ENCODE results near the gene GBX1. TPM values are rescaled to one million over a fixed set of nuclear protein-coding genes. Genes with fewer than 3 reads are reported as not detected.

GBX1 gene
- total RNA-seq, result not detected in 2 replicates
- not detected for polyA plus RNA-seq (2012)

DNA sequence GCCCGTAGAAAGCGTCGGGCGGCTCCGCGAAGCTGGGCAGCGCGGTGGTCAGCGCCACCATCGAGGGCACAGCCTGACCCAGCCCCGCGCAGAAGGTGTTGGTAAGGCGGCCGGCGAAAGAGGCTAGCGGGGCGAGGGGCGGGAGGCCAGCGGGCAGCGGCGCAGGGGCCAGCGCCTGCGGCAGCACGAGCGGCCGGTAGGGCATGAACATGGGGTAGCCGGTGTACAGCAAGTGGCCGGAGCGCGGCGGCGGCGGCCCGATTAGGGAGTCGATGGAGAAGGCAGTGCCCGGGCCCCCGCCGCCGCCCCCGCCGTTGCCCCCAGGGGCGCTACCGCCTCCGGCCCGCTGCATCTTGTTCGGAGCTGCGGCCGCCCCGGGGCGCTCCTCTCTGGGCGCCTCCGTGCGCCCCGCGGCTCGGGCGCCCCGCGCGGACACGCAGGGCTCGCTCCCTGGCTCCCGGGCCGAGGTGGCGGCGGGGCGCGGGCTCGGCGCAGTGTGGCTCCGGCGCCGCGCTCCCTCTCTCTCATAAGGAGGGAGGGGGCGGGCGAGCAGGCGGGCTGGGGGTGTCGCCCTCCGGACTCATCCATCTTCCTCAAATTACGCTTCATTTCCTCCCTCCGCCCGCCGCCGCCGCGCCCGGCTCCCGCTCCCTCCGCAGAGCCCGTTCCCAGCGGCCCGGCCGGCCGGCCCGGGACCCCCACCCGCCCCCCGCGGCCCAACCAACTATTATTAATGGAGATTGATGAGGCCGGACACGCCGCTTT is at the start of gene GBX1:
Gene GBX1 (minus strand): TSS at position 498 of the 765 bp plus-strand sequence. CDS start 146 bp downstream, at position 352.
- peak; percentile 20 for DNase-seq (ENCODE audit: low read depth)

DNA sequence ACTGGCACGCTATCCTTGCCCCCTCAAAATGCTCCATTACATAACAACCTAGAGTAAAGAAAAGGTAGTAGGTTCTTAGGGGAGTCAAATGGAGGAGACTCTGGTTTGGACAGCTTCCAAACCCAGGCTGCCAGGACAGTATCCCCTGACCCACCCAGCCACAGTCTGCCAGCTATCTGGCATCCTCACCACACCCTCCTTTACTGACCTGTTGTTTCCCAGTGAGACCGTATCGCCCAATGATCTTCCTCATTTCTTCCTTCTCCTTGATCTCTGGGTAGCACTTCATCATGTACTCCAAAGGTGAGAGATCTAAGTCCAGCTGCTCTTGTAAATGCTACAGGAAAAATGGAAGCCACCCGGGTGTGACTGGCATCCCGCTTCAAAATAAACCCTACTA is 47.9 kb upstream of the GBX1 start:
- DNase-seq (ENCODE audit: low read depth), result no peak

DNA sequence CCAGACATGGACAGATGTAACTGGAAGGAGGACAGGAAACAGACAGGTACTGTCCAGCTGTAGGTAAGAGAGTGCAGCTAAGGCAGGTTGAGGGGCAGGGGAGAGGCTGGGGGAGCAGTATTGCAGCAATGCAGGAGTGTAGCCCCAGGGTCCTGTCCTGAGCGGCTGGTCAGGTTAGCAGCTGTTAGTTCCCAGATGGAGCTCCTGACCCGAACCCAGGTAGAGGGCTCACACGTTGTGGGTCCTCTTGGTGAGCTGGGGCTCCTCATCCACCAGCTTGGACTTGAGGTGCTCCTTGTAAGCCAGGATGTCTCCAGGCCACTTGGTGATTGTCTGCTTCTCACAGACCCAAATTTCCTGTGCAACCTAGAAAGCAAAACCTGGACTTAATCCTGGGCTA is 46.3 kb upstream of the GBX1 start:
- no peak for DNase-seq (ENCODE audit: low read depth)

DNA sequence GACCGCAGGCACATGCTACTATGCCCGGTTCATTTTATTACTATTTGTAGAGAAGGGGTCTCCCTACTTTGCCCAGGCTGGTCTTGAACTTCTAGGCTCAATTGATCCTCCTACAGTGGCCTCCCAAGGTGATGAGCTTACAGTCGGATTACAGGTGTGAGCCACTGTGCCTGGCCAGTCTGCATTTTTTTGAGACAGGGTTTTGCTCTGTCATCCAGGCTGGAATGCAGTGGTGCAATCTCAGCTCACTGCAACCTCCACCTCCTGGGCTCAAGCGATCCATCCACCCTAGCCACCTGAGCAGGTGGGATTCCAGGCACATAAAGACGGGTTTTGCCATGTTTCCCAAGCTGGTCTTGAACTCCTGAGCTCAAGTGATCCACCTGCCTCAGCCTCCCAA is 45.1 kb upstream of the GBX1 start:
- DNase-seq (ENCODE audit: low read depth), result no peak

DNA sequence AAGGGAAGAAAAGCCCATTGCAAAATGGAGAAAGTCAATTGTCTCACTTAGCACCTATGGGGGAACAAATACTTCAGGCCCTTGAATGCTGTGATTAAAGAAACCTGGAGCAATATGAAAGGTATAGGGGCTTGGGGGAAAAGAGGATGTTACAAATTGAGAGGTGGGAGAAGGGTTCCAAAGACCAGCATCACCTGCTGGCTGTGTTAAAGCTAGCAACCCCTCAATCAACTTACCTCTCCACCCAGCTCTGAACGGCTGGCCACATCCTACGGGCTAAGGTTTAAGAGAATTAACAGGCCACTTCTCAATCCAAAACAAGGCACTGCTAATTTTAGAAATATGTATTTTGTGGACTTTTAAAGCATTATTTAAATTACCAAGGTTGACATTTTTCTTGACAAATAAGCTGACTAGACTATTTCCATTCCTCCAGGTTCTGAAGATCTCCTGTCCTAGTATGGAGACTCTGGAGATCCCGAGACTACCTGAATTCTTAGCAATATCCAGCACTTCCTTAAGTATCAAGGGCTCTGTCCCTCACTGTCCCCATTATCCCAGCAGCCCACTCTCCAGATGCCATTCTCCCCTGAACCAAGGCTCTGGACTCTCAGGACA is 43.8 kb upstream of the GBX1 start:
- no peak for DNase-seq (ENCODE audit: low read depth)

DNA sequence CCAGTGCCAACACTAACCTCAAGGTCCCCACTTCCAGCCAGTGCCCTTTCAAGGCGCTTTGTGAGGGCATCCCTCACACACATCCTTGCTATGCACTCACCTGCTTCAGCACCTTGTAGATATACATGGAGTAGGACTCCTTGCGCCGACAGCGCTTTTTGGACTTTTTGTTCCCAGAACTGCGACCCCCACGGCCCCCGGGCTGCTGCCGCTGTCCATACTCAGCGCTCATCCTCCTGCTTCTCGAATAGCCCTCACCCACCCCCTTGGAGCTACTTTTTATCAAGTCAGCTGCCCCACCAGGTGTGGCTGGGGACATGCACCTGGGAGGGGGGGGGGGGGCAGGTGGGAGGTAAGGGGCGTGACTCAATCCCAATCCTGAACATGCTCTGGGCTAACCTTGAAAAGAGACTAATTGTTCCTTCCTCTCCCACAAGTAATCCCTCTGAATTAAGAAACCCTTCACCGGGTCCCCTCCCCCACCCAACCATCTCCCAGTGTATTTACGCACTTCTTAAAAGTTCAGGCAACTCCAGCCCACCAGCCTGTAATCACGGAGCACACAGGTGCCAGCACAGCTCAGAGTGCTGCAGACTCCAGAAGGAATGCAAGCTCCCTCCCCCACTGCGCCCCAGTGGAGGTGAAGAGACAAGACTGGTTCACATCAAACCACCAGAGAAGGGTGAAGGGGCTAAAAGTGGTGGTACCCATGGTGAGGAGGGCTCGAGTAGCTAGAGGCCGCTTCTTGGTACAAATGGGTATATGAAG is 42.8 kb upstream of the GBX1 start, which contains the start of gene H2BK1:
Gene H2BK1 (minus strand): TSS at position 402 of the 768 bp plus-strand sequence. CDS start 170 bp downstream, at position 232.
- no peak for DNase-seq (ENCODE audit: low read depth)

DNA sequence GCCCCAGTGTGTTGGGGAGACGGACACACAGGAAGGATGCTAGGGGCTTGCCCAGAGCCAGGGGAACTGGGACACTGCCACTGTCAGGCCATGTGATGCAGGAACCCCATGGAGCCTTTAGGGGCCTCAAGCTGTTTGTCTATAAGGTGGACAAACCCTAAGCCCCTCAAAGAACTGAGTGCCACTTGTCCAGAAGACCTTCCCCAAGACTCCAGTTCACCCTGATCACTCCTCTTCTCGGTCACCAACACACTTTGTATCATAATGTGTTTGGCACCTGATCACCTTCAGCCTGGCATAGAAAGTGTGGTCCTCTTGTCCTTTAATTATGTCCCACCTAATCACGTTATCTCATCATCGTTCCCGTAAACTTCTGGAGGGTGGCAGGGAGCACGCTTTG is 42.1 kb upstream of the GBX1 start:
- no peak for DNase-seq (ENCODE audit: low read depth)

DNA sequence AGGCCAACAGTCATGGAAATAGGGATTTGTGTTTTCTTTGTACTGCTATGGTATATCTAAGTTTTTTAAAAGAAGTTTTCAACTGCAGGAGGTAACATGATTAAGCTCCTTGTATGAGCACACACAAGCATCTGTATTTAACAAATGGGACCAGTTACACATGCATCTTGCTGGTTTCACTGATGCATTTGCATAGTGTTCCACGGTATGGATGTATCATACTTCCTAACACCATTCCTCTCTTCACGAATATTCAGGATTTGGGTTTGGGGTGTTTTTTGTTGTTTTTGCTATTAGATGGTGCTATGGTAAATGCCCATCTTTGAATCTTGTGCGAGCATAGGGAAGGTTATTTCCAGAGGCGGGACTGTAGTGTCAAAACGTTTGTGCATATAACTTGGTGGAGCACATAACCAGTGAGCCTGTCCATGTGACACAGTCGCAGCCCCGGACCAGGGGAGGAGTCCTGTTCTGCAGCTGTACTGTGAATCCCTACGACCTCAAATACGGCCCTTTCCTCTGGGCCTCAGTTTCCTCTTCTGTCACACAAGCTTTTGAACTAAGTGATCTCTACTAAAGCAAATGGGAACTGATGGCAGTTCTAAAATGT is 40.9 kb upstream of the GBX1 start:
- no peak for DNase-seq (ENCODE audit: low read depth)

DNA sequence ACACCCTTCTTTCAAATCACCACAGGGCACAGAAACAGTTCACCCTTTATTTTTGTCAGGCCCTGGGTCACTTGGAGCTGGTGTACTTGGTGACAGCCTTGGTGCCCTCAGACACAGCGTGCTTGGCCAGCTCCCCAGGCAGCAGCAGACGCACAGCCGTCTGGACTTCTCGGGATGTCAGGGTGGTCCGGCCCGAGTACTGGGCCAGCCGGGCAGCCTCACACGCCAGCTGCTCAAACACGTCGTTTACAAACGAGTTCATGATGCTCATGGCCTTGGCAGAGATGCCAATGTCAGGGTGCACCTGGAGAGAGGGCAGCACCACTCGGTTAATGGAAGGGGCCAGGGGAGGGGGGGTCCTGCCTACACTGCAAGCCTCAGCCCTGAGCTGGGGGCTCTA is 40.3 kb upstream of the GBX1 start:
- DNase-seq (ENCODE audit: low read depth), result no peak

DNA sequence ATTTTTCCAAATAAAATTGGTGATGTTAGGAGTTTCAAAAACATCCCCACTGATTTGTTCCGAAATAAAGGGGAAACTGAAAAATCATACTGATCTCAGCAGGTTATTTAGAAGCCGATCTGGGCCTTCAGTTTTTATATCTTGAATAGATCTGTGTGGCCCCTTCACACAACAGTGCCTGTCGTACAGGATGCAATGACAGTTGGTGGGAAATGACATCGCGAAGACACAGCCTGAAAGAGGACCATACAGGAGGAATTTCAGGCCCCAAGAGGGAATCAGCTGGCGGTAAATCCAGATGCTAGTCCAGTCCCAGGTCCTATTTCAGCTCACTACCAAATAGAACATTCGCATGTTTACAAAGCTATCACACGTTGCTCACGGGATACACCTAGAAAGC is 39.8 kb upstream of the GBX1 start:
- no peak for DNase-seq (ENCODE audit: low read depth)

DNA sequence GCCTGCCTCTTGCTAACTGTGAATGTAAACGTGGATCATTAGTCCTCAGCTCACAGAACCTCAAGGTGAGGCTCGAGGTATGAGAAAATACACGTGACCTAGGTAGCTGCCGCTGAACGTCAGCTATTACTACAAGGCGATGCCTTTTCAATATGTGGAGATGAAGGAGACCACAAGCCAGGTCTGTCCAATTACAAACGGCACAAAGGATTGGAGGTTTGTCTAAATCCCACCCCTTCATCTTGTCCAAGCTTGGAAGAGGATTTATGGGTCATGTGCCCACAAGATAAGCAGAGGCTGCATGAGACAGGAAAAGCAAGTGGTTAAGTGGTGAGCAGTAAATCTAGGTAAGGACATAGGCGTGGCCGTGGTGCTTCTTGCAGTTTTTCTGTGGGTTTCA is 39.4 kb upstream of the GBX1 start:
- no peak for DNase-seq (ENCODE audit: low read depth)

DNA sequence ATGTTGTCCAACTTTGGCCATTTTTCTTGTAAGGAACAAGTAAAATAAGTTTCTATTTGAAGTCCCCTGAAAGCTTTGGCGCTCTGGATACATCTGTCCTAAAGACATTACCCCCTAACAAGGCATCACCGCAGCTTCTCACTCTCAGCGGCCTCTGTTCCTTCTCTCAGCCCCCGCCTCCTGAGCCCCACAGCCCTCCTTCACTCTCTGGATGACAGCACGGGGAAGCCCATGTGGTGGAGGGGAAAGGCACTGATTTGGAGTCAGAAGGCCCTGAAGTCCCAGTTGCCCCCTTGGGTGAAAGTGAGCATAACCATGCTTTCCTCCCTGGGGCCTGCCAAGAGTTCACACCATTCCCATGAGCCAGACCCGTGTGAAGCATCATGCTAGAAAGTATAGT is 38.2 kb upstream of the GBX1 start:
- no peak for DNase-seq (ENCODE audit: low read depth)

DNA sequence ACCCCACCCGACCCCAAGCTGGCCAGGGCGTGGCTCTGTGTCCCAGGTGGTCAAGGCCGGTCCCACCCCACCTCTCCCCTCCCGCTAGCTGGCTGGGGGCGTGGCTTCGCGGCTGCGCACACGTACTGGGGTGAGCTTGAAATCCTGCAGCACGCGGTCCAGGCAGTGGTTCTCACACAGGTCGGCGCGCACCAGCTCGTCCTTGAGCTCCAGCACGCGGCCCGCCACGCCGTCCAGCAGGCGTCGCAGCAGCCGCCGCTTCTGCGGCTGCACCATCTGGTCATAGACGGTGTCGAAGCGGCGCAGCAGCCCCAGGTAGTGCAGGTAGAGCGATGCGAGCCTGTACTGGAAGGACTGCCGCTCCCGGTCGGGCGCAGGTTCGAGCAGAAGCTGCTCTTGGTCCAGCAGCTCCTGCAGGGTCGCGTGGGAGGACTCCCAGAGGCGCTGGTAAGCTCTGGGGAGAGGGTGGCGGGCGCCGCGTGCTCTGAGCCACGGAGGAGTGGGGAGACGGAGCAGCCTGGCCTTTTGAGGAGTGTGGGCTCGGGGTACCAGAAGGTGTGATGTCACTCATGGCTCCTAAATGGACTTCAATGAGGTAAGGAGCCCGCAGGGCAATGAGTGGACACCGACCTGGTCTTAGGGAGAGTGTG is 37.0 kb upstream of the GBX1 start:
- DNase-seq (ENCODE audit: low read depth), result no peak

DNA sequence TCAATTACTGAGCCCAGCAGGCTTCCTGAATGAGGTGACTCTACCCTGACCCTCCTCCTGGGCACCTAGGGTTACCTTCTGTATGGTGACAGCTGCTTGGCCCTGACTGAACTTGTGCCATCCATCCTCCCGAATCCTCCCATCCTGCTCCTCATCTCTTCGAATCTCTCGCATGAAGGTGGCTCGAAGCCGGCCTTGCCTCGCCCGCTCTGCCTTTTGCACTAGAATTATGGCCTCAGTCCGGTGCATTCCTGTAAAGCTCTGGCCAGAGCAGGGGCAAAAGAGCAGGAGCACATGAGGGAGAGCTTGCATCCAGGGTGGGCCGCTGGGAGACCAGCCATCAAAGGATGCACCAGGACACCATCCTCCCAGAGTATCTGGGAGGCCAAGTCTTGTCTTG is 35.3 kb upstream of the GBX1 start:
- DNase-seq (ENCODE audit: low read depth), result no peak

DNA sequence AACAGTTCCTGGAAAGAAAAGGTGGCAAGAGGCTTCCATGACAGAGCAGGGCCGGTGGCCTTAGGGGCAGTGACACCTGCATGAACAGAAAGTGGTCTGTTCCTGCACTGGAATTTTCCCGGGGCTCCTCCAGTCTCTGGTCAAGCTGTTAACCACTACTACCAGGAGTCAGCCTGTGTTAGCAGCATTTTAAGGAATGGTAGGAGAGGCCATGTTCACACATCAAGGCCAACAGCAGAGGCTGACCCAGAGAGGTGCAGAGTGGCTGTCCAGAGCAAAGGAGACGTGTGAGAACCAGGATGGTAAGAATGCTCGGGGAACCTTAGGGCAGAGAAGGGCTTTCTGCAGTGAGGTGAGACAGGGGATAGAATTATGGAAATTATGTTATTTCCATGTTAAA is 34.3 kb upstream of the GBX1 start:
- no peak for DNase-seq (ENCODE audit: low read depth)

DNA sequence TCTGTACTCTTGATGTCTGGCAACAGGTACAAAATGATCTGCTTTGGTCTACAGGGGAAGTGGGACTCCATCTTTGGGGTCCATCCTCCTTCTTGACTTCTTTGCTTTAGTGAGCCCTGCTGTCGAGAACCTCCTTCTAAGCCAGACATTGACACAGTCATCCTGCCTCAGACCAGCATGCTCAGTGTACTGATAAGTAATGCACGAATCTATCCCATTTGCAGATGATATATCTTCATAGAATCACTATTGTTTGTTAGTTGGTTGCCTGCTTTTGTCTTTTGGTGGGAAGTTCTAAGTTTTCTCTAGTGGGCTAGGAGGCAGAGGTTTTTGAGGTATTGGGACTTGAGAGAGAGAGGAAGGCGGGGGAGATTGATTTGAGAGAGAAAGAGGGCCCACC is 33.9 kb upstream of the GBX1 start:
- DNase-seq (ENCODE audit: low read depth), result no peak

DNA sequence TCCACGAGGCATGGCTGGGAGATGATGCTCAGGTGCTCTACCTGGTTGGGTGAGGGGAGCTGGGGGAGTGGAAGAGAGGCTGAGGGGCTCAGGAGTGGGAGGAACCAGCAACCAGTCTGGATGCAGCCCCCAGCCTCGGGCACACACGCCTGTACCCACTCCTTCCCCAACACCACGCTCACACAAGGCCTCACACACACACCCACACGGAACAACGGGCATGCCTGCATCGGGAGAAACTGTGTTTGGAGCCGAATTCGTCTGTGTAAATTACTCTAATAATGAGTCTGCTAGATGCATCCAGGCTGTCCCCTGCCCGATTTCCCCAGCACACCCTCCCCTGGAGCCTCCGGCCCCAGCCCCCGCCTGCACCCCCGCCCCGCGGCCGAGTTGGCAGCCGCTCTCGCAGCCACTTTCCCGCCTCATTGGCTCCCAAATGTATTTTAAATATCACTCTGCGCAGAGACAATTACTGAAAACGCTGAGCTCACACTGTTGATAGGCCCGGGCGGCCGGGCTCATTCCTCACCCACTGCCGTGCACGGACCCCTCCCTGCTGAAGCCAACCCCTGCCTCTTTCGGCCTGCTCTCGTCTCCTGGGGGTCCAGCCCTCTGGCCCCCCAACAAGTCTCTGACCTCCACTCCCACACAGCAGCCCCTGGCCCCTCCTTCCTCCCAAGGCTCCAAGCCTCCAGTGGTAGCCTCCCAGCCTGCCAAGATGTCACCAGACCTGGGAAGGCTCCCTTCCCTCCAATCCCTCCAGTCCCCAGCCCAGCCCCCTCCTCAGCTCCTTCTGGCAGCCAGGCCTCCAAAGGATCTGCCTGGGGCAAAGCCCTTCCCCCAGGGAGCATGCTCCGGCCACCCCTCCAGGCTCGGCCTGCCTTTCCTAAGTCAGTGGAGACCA is 31.7 kb upstream of the GBX1 start:
- DNase-seq (ENCODE audit: low read depth), result no peak

DNA sequence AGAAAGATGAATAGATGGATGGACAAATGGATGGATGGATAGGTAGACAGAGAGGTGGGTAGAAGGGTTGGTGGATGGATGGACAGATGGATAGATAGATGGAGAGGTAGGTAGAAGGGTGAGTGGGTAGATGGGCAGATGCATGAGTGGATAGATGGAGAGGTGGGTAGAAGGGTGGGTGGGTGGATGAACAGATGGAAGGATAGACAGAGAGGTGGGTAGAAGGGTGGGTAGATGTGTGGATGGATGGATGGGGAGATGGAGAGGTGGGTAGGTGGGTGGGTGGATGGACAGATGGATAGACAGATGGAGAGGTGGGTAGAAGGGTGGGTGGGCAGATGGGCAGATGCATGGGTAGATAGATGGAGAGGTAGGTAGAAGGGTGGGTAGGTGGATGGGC is 30.4 kb upstream of the GBX1 start:
- no peak for DNase-seq (ENCODE audit: low read depth)

DNA sequence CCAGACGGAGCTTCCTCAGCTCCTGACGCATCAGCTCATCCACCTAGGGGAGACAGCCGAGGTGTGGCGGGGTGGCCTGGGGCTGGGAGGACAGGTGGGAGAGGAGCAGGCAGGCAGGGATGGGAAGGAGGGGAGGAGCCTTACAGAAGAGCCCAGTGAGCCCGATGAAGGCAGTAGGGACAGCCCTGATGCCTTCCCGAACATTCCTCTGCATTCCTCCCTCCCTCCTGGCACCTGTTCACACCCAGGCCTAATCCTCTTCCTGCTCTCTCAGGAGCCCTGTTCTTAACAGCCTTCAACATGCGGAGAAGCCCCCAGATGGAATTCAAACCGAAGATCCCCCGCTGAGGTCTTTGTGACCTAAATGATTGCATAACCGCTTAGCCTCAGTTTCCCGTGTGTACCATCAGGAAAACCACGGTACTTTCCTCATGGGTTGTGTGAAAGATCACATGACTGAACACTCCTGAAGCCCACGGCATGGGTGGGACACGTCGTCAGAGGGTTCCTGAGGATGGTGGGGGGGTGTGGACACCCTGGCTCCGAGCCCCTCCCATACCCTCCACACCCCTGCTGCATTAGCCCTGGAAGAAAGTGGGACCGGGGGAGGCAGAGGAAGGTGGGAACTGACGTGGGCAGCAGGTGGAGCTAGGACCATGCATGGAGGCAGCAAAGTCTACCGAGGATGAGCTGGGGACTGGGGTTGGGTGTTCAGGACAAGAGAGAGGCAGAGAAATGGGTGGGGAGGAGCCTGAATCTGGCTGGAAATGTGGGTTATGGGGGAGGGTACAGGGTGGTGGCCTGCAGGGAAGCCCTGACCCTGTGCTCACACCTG is 28.3 kb upstream of the GBX1 start:
- no peak for DNase-seq (ENCODE audit: low read depth)
